Activated T-cell treated with anti-CD3 and anti-CD28 coated beads for 4 hours (primary cell): ENCODE results near the gene HTRA3.

ENCODE experiments used
- DNase-seq: peaks from one replicate; pipeline ENCODE4 v3.0.0-alpha.2; 2020

Gene HTRA3

DNA sequence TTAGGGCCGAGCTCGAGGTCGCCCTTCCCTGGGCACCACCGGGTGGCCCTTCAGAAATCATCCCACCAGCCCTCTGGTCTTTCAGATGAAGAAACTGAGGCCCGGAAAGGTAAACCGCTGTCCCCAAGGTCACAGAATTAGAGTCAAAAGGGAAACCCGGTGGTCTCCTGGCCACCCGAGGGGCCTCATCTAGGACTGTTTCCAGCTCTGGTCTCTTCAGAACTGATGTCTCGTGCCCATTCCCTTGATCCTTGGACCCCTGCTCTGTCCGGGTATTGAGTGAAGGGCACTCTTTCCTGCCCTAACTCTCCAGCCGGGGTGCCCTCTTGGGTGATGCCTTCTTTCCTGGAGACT, 841 bp downstream of the HTRA3 start:
- no peak for DNase-seq

DNA sequence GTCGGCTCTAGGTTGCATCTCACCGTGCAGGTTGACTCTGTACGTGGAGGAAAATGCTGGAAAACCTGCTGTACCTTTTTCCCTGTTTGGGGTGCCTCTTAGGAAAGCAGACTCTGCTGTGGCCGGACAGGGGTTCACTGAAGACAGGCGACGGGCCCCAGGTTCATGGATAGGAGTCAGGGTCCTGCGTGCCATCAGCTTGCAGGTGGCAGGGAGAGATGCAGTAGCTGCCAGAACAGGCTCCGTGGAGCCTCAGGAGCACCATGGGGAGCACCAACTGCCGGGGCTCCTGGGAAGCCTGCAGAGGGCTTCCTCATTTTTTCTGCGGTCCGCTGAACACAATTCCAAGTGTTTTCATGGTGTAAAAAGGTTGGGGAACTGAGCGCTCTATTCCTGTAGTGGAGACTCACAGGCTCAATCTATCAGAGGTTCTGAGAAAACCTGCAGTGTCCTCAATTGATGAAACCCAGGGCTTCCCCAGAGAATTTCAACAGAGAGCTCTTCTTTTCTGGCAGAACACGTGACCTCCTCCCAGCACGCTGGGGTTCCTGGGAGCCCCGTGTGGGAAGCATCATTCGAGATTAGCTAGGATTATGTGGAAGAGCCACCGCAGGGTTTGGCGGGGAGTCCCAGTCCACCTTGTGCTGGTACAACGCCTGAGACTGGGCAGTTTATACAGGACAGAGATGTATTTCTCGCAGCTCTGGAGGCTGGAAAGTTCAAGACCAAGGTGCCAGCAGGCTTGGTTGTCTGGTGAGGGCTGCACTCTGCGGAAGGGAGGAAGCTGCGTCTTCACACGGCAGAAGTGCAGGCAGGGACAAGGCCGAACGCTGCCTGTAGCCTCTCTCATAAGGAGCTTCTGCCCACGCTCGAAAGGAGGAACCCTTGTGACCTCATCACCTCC, 1.6 kb downstream of the HTRA3 start:
- no peak for DNase-seq

DNA sequence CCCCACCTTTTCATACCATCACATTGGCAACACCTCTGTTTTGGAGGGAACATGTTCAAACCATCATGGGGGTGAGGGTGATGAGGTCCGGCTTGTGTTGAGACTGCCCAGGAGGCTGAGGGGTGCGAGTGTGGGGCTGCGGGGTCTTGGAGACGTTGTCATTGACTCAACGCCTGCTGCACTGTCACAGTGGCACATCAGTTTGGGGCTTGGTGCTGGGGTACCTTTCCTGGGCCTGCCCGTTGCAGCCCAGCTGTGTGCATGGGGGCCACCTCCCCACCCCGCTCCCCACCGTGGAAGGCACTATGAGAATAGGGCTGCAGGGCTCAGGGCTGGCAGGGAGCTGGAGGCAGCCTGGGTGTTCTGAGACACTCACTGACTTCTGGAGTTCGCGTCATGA, 2.3 kb downstream of the HTRA3 start:
- no peak for DNase-seq

DNA sequence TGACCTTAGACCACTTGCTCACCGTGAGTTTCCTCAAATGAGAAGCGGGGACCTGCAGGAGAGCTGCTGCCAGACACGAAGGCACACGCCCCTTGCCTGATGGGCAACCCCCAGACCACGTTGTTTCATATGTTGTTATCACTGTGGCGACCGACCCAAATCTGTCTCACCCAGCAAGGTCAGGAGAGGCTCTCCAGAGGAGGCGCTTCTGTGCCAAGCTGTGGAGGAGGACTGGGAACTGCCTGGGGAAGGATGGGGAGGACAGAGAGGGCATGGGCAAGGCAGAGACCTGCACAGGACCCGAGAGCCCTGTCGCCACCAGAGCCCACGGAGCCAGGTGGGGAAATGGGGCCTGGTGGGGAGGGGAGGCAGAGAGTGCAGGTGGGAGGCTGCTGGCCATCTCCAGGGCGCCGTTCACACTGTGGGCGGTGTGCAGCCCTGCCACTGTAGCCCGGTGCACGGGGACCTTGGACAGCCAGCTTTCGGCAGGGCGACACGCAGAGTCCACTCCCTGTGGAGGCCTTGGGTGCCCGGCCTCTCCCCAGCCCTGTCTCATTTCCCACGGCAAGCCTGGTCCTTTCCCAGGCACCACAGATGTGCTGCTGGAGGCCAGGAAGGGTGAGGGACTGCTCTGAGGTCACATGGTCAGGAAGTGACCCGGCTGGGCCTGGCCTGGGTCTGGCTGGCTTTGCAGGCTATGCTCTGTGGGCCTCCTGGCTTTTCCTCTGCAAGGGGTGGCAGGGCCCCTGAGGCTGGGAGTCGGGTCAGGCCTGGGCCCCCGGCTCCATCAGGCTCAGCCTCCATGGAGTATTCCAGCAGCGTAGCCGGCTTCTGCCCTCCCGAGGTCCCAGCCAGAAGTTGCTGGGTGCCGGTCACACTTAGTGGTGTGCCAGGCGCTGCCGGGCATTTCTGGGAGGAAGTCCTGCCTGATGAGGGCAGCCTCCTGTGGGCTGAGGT, 3.2 kb downstream of the HTRA3 start:
- DNase-seq = no peak

GRCh38 chr4:8273450-8273849, 3.9 kb downstream of the HTRA3 start:
- DNase-seq = no peak

DNA sequence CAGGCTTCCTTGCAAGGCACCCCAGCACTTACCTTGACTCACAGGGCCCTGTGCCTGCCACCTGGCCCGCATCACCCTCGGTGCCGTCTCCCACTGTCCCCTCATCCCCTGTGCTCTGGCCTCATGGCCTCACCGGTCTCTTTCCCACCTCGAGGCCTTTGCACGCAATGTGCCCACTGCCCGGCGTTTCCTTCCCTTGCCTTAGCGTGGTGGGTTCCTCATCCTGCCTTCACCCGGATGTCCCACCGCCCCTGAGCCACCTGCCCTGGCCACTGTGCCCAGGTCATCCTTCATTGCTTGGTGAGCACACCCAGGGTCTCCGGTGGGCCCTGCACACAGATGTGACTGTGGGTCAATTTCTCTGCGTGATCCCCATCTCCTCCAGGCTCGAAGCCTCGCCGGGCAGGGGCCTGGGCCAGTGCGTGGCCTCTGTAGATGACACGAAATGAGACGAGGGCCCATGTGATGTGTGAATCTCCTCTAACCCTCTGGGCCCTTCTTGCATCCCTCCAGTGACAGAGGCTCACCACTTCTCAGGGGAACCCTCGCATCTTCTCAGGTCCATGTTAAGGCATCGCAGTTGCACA, 4.6 kb downstream of the HTRA3 start:
- no peak for DNase-seq

- no peak for DNase-seq
These were observed 5.4 kb downstream of the HTRA3 start for GRCh38 chr4:8274765-8275547.

DNA sequence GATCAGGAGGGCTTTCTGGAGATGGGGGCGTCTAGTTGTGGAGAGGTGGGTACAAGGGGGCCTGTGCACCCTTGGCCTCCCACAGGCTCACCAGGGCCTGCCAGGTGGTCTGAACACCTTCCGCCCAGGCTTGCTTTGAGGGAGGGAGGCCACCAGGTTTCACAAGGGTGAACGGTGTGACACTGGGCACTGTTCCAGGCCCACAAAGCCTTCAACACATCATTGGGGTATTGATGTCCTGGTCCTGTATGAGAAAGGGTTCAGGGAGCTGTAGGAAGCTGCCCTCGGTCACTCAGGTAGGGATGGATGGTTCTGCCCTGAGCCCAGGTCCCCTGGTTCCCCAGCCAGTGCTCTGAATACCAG, 6.0 kb downstream of the HTRA3 start:
- DNase-seq = no peak

DNA sequence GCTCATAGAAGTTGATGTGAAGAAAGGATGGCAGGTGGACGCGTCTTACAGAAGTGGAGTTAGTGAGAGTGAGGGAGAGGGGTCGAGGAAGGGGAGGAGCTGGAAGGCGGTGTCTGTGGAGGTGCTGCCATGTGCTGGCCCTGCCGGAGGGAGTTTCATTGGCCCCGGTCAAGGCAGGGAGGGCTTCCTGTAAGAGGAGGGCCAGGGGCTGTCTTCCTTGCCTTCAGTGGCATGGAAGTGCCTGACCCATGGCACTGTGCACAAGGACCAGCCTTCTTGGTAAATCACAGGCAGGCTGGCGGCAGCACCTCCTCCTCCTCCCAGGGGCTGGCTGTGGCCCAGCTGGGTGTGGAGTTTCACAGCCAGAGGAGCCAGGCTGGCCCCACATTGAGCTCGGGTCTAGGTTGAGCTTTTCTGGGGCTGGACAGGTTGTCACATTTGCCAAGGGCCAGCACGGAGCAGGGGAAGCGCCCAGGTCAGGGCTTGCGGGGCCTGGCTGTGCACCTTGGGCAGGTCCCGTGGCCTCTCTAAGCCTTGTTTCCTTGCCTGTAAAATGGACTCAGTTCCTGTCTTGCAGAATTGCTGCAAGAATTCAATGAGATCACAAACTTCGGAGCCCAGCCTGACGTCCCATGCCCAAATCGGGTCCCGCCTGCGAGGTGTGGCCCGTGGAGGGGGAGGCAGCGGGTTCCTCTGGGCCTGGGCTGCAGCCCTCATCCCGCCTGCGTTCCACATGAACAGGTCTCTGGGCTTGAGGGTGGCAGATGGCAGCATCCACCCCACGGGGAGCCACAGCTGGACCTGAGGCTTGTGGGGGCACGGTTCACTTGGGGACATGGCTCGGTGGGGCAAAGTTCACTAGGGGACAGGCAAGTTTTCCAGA, 7.0 kb downstream of the HTRA3 start:
- DNase-seq = no peak

DNA sequence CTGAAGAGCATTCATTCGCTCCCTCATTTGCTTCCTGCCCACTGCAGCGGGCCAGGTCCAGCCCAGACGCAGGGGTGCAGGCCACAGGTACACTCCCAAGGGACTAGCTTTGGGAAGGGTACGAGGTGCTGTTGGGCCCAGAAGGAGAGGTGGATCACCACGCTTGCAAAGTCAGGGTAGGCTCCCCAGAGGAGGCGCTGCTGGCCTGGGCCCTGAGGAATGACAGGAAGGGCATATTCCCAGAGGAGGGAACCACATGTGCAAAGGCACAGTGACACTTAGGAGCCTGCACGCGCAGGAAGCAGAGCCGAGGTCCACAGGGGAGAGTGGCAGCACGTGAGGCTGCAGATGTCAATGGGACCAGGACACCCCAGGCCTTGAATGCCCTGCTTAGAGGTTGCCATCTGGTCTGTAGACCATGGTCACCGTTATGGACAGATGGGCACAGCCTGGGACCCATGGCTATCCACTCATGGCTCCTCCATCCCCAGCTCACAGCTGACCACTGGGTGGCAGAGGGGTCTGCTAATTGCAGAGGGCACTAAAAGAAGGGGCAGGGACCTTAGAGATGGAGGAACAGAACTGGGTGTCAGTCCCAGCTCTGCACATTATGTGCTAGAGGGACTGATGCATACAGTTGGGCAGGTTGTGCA, 7.9 kb downstream of the HTRA3 start:
- DNase-seq = no peak

- DNase-seq = no peak
These were observed 8.4 kb downstream of the HTRA3 start for GRCh38 chr4:8278009-8278395.

- no peak for DNase-seq
These were observed 9.1 kb downstream of the HTRA3 start for GRCh38 chr4:8278421-8279287.

- DNase-seq = no peak
These were observed 10.0 kb downstream of the HTRA3 start for GRCh38 chr4:8279321-8280157.

- DNase-seq = no peak
These were observed 10.8 kb downstream of the HTRA3 start for GRCh38 chr4:8280158-8280875.

GRCh38 chr4:8280876-8281440, 11.4 kb downstream of the HTRA3 start:
- no peak for DNase-seq

DNA sequence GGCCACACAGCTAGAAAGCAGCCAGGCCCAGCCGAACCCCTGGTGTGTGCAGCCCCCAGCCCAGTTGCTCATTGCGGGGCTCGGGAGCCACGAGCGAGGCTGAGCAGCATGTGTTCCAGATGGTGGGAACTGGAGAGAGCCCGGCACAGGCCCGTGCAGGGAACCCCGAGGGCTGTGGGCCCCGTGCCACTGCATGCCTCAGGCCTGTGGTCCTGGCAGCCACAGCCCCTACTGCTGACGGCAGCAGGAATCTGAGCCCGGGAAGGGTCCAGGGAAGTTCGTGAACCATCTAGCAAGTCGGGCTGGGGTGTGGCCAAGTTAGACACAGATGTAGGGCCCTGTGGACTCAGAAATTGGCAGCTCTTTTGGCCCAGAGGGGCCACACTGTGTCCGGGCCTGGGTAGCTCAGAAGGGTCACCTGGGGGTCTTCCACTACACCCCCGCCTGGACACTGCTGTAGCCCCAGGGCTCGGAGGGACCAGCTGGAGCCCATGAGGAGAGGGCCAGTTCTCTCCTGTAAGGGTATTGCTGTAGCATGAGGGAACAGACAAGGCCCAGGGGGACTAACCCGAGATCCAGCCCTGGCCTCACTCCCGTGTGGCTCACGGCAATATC, 12.1 kb downstream of the HTRA3 start:
- DNase-seq = no peak

GRCh38 chr4:8282134-8282641, 12.6 kb downstream of the HTRA3 start:
- DNase-seq = no peak
